ENCODE results near the gene RABL2B. TPM values are rescaled to one million over a fixed set of nuclear protein-coding genes. Genes with fewer than 3 reads are reported as not detected.

RABL2B gene
- 15.8 TPM for polyA plus RNA-seq (2012; ENCODE audit: insufficient read length, low read depth)

- TF ChIP-seq SIN3A (IDR thresholded peaks at IDR 0.05; ENCODE audit: borderline replicate concordance, insufficient read depth, low read length) (peak; percentile 93; the same call in 1 of the 2 replicates), POLR2AphosphoS5 (IDR thresholded peaks at IDR 0.05; ENCODE audit: low read depth, low read length) (0 out of 2 replicates have a peak, but pooled peaks have one; percentile 24)
These were observed at the start of gene RABL2B for GRCh38 chr22:50783033-50783879. TSS of gene RABL2B (minus strand) at chr22:50783636. CDS start at chr22:50782294, 1,342 bp downstream.

- TF ChIP-seq TAF1 (IDR thresholded peaks at IDR 0.05; ENCODE audit: borderline replicate concordance, insufficient read depth, low read length): no peak
- no peak for TF ChIP-seq REST (IDR thresholded peaks at IDR 0.05; ENCODE audit: insufficient read depth in 1 of 2, low read depth in 2 of 2, low read length in 2 of 2)
- TF ChIP-seq POLR2AphosphoS5 (IDR thresholded peaks at IDR 0.05; ENCODE audit: low read depth, low read length): no peak
- no peak for TF ChIP-seq FOXP2 (optimal IDR thresholded peaks at IDR 0.05; ENCODE audit: borderline replicate concordance, extremely low read depth, extremely low read length, insufficient read depth)
- no peak for TF ChIP-seq SIN3A (IDR thresholded peaks at IDR 0.05; ENCODE audit: borderline replicate concordance, insufficient read depth, low read length)
These were observed 43.5 kb downstream of the RABL2B start for GRCh38 chr22:50739894-50740293.

- TF ChIP-seq POLR2AphosphoS5 (IDR thresholded peaks at IDR 0.05; ENCODE audit: low read depth, low read length): no peak
- TF ChIP-seq TAF1 (IDR thresholded peaks at IDR 0.05; ENCODE audit: borderline replicate concordance, insufficient read depth, low read length): no peak
- no peak for TF ChIP-seq FOXP2 (optimal IDR thresholded peaks at IDR 0.05; ENCODE audit: borderline replicate concordance, extremely low read depth, extremely low read length, insufficient read depth)
- TF ChIP-seq REST (IDR thresholded peaks at IDR 0.05; ENCODE audit: insufficient read depth in 1 of 2, low read depth in 2 of 2, low read length in 2 of 2): no peak
- TF ChIP-seq SIN3A (IDR thresholded peaks at IDR 0.05; ENCODE audit: borderline replicate concordance, insufficient read depth, low read length): no peak
These were observed 44.2 kb downstream of the RABL2B start for GRCh38 chr22:50739279-50739691.

GRCh38 chr22:50738649-50739227 is 44.7 kb downstream of the RABL2B start:
- TF ChIP-seq POLR2AphosphoS5 (IDR thresholded peaks at IDR 0.05; ENCODE audit: low read depth, low read length): no peak
- no peak for TF ChIP-seq FOXP2 (optimal IDR thresholded peaks at IDR 0.05; ENCODE audit: borderline replicate concordance, extremely low read depth, extremely low read length, insufficient read depth)
- TF ChIP-seq TAF1 (IDR thresholded peaks at IDR 0.05; ENCODE audit: borderline replicate concordance, insufficient read depth, low read length): no peak
- no peak for TF ChIP-seq SIN3A (IDR thresholded peaks at IDR 0.05; ENCODE audit: borderline replicate concordance, insufficient read depth, low read length)
- no peak for TF ChIP-seq REST (IDR thresholded peaks at IDR 0.05; ENCODE audit: insufficient read depth in 1 of 2, low read depth in 2 of 2, low read length in 2 of 2)

GRCh38 chr22:50737728-50738648 is 45.4 kb downstream of the RABL2B start, which contains the start of gene ACR:
TSS of gene ACR (plus strand) at chr22:50738204. CDS start at chr22:50738236, 32 bp downstream.
- TF ChIP-seq FOXP2 (optimal IDR thresholded peaks at IDR 0.05; ENCODE audit: borderline replicate concordance, extremely low read depth, extremely low read length, insufficient read depth) (no peak), POLR2AphosphoS5 (IDR thresholded peaks at IDR 0.05; ENCODE audit: low read depth, low read length) (no peak), TAF1 (IDR thresholded peaks at IDR 0.05; ENCODE audit: borderline replicate concordance, insufficient read depth, low read length) (no peak), REST (IDR thresholded peaks at IDR 0.05; ENCODE audit: insufficient read depth in 1 of 2, low read depth in 2 of 2, low read length in 2 of 2) (no peak), SIN3A (IDR thresholded peaks at IDR 0.05; ENCODE audit: borderline replicate concordance, insufficient read depth, low read length) (no peak)

All from PFSK-1 (cell line).